Common myeloid progenitor, CD34-positive (primary cell): ENCODE results near the gene STRIP1.

Experiments
- CTCF ChIA-PET: fragments of 350-600 bp; sonication (Branson Sonifier 250); formaldehyde crosslinking; loops from one replicate; lab custom pipeline; 2021; ENCODE audit warnings: antibody characterized with exemption; lab: Charles Lee
- POLR2A ChIA-PET: fragments of 350-600 bp; sonication (Branson Sonifier 250); formaldehyde crosslinking; loops from one replicate; lab custom pipeline; 2021; ENCODE audit warnings: antibody characterized with exemption; lab: Charles Lee
- DNase-seq, 3 donors: peaks; one replicate each; pipeline versions ENCODE4 v3.0.0 to v3.0.0-alpha.2; 2013
- H3K27ac ChIP-seq, 2 experiments: 1 replicate in 1 of 2; 2 replicates in 1 of 2; pipeline ENCODE4 v1.7.0; 2013; ENCODE audit warnings: inconsistent platforms in 2 of 2, low read length in 2 of 2, mild to moderate bottlenecking in 2 of 2, low read depth in 1 of 2, moderate library complexity in 1 of 2; ENCODE audit not compliant: severe bottlenecking in 2 of 2, insufficient read depth in 1 of 2, poor library complexity in 1 of 2
- H3K27me3 ChIP-seq, 5 experiments: replicated peaks in 2 of 5; 1 replicate in 3 of 5; 2 replicates in 2 of 5; pipeline versions ENCODE4 v1.6.1 to v1.7.0; 2013; ENCODE audit warnings: low read length in 4 of 5, mild to moderate bottlenecking in 2 of 5, moderate library complexity in 2 of 5, inconsistent platforms in 1 of 5; ENCODE audit not compliant: insufficient read depth in 5 of 5, control insufficient read depth in 4 of 5
- H3K36me3 ChIP-seq, 4 experiments: 1 replicate in 2 of 4; 2 replicates in 2 of 4; pipeline versions ENCODE4 v1.6.1 to v1.7.0; 2013; ENCODE audit warnings: low read length in 3 of 4, control low read depth in 1 of 4, mild to moderate bottlenecking in 1 of 4; ENCODE audit not compliant: control insufficient read depth in 4 of 4, insufficient read depth in 4 of 4
- H3K4me1 ChIP-seq, 4 experiments: 1 replicate in 3 of 4; 2 replicates in 1 of 4; pipeline versions ENCODE4 v1.6.1 to v1.7.1; 2013; ENCODE audit warnings: low read length in 3 of 4, mild to moderate bottlenecking in 3 of 4, control low read depth in 1 of 4, inconsistent platforms in 1 of 4, moderate library complexity in 1 of 4; ENCODE audit not compliant: control insufficient read depth in 4 of 4, insufficient read depth in 4 of 4; ENCODE audit errors: control extremely low read depth in 1 of 4
- H3K4me3 ChIP-seq, 7 experiments: 1 replicate in 4 of 7; 2 replicates in 3 of 7; pipeline versions ENCODE4 v1.5.1 to v1.7.0; 2013; ENCODE audit warnings: mild to moderate bottlenecking in 7 of 7, low read length in 6 of 7, moderate library complexity in 6 of 7, inconsistent platforms in 2 of 7, low read depth in 2 of 7, control low read depth in 1 of 7; ENCODE audit not compliant: insufficient read depth in 4 of 7, control insufficient read depth in 1 of 7; ENCODE audit errors: extremely low read depth in 1 of 7
- H3K9me3 ChIP-seq, 5 experiments: 1 replicate in 4 of 5; 2 replicates in 1 of 5; pipeline versions ENCODE4 v1.6.1 to v1.7.1; 2013; ENCODE audit warnings: low read length in 4 of 5, mild to moderate bottlenecking in 2 of 5, inconsistent platforms in 1 of 5, low read depth in 1 of 5, moderate library complexity in 1 of 5; ENCODE audit not compliant: control insufficient read depth in 4 of 5, insufficient read depth in 2 of 5; ENCODE audit errors: control extremely low read depth in 1 of 5
- WGBS: methylation state at CpG from one replicate; pipeline ENCODE4 v1.1.5; 2013; ENCODE audit not compliant: insufficient coverage; 5-methylcytosine and 5-hydroxymethylcytosine counted together

The STRIP1 gene

GRCh38 chr1:110034040-110034450, 379 bp upstream of the STRIP1 start:
- CTCF ChIA-PET, result interaction anchor here (1.2 to 12.7 kb wide), 5 partner anchors 17 to 26 kb away, joined by 3 to 158 read pairs (median 3); no protein-coding TSS in a partner anchor
- H3K36me3 ChIP-seq, result peaks cover 10 to 19% (median 16%) of the 10 kb centered on the region in 4 experiments
- peaks cover 15 to 30% (median 18%) of the 10 kb centered on the region in 4 experiments for H3K4me1 ChIP-seq
- POLR2A ChIA-PET, result interaction anchor here (1.1 to 1.6 kb wide), 2 partner anchors 240 to 304 kb away, joined by 3 to 5 read pairs; no protein-coding TSS in a partner anchor
- WGBS, result 17% methylated on average over 1 of the region's 4 CpGs
- DNase-seq, result no peak
- H3K27ac ChIP-seq, result peak overlapping the region; percentile 87 to 96
- no peaks in the 10 kb centered on the region for H3K27me3 ChIP-seq
- peak overlapping the region in 6 of 7 experiments; percentile 68 to 96 (median 87) for H3K4me3 ChIP-seq
- H3K9me3 ChIP-seq, result no peaks in the 10 kb centered on the region

- peaks cover 10 to 29% (median 27%) of the 10 kb centered on the region in 4 experiments for H3K36me3 ChIP-seq
- 17% methylated on average over 10 of the region's 16 CpGs for WGBS
- peaks cover 15 to 29% (median 18%) of the 10 kb centered on the region in 4 experiments for H3K4me1 ChIP-seq
- no peaks in the 10 kb centered on the region for H3K27me3 ChIP-seq
- no peaks in the 10 kb centered on the region for H3K9me3 ChIP-seq
- H3K27ac ChIP-seq, result peak overlapping the region; percentile 87 to 96
- POLR2A ChIA-PET, result interaction anchor here (1.6 kb wide), 1 partner anchor 303 kb away, joined by 5 read pairs; no protein-coding TSS in a partner anchor
- H3K4me3 ChIP-seq, result peak overlapping the region; percentile 69 to 96 (median 87)
- DNase-seq, result no peak
- CTCF ChIA-PET, result interaction anchor here (0.8 to 12.7 kb wide), 11 partner anchors 9 to 51 kb away, joined by 3 to 158 read pairs (median 3); partner anchors contain the start of gene AHCYL1
These were observed 870 bp downstream of the STRIP1 start for GRCh38 chr1:110035236-110035752.

- Histone ChIP-seq H3K4me3 (no peak overlapping the region), H3K27me3 (no peaks in the 10 kb centered on the region), H3K27ac (no peak overlapping the region), H3K36me3 (peaks cover 20 to 59% (median 51%) of the 10 kb centered on the region in 4 experiments), H3K9me3 (no peaks in the 10 kb centered on the region), H3K4me1 (peaks cover 13 to 20% (median 16%) of the 10 kb centered on the region in 4 experiments)
- ChIA-PET POLR2A (no interaction called here), CTCF (interaction anchor here (1.6 to 12.7 kb wide), 2 partner anchors 9 to 15 kb away, joined by 4 to 158 read pairs; no protein-coding TSS in a partner anchor)
- DNase-seq, result no peak
- WGBS, result 100% methylated on average over 3 of the region's 5 CpGs
These were observed 3.8 kb downstream of the STRIP1 start for GRCh38 chr1:110038271-110038670.

- CTCF ChIA-PET, result interaction anchor here (1.0 to 12.7 kb wide), 4 partner anchors 10 to 26 kb away, joined by 3 to 158 read pairs (median 4); no protein-coding TSS in a partner anchor
- H3K4me1 ChIP-seq, result peaks cover 5 to 10% (median 9%) of the 10 kb centered on the region in 4 experiments
- peaks cover 30 to 71% (median 61%) of the 10 kb centered on the region in 4 experiments for H3K36me3 ChIP-seq
- H3K27me3 ChIP-seq, result no peaks in the 10 kb centered on the region
- H3K9me3 ChIP-seq, result no peaks in the 10 kb centered on the region
- no peak overlapping the region for H3K4me3 ChIP-seq
- H3K27ac ChIP-seq, result no peak overlapping the region
- POLR2A ChIA-PET, result interaction anchor here (0.8 kb wide), 1 partner anchor 14 kb away, joined by 3 read pairs; no protein-coding TSS in a partner anchor
- WGBS, result 95% methylated on average over 3 of the region's 4 CpGs
- DNase-seq, result no peak
These were observed 5.2 kb downstream of the STRIP1 start for GRCh38 chr1:110039641-110040040.

DNA sequence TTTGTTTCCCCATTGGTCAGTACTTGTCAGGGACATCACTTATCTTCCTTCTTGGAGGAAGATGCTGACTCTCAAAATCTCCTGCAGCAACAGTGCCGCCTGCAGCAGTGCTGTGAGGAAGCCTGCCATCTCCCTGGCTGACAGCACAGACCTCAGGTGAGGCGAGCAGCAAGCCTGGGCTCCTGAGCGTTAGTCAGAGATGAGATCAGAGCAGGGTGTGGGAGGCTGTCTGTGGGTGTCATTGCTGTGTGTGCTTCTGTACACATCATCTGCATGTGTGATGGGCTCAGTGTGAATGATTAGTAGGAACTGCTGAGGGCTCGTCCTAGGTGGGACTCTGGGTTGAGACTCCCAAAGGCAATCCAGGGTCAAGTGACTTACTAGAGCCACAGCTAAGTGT, 6.1 kb downstream of the STRIP1 start:
- H3K4me3 ChIP-seq, result no peak overlapping the region
- CTCF ChIA-PET, result interaction anchor here (1.3 to 12.7 kb wide), 3 partner anchors 12 to 25 kb away, joined by 3 to 158 read pairs (median 3); no protein-coding TSS in a partner anchor
- H3K4me1 ChIP-seq, result peaks cover 3 to 5% (median 3%) of the 10 kb centered on the region in 4 experiments
- no peak for DNase-seq
- peaks cover 31 to 80% (median 69%) of the 10 kb centered on the region in 4 experiments for H3K36me3 ChIP-seq
- H3K27ac ChIP-seq, result no peak overlapping the region
- H3K9me3 ChIP-seq, result no peaks in the 10 kb centered on the region
- POLR2A ChIA-PET, result no interaction called here
- no peaks in the 10 kb centered on the region for H3K27me3 ChIP-seq
- WGBS, result 100% methylated on average over 3 of the region's 4 CpGs

GRCh38 chr1:110043016-110043415, 8.6 kb downstream of the STRIP1 start:
- DNase-seq, result no peak
- H3K9me3 ChIP-seq, result no peaks in the 10 kb centered on the region
- POLR2A ChIA-PET, result no interaction called here
- H3K4me3 ChIP-seq, result no peak overlapping the region
- CTCF ChIA-PET, result interaction anchor here (12.7 kb wide), 1 partner anchor 10 kb away, joined by 158 read pairs; no protein-coding TSS in a partner anchor
- WGBS, result 98% methylated on average over 10 of the region's 10 CpGs
- H3K36me3 ChIP-seq, result peaks cover 37 to 93% (median 79%) of the 10 kb centered on the region in 4 experiments
- no peaks in the 10 kb centered on the region for H3K4me1 ChIP-seq
- no peak overlapping the region for H3K27ac ChIP-seq
- no peaks in the 10 kb centered on the region for H3K27me3 ChIP-seq
